NCI-H2171 (cell line): ENCODE data around the gene F10.

ENCODE experiments used
- DNase-seq: peaks from one replicate; lab custom pipeline; 2025; lab: John Stamatoyannopoulos, UW

The F10 gene

GRCh38 chr13:113138792-113139551 lies 16.4 kb downstream of the F10 start:
- no peak for DNase-seq

- DNase-seq = no peak
Measured at GRCh38 chr13:113139577-113139976, 17.0 kb downstream of the F10 start.

- DNase-seq = no peak
Measured at GRCh38 chr13:113140677-113141600, 18.3 kb downstream of the F10 start.

DNA sequence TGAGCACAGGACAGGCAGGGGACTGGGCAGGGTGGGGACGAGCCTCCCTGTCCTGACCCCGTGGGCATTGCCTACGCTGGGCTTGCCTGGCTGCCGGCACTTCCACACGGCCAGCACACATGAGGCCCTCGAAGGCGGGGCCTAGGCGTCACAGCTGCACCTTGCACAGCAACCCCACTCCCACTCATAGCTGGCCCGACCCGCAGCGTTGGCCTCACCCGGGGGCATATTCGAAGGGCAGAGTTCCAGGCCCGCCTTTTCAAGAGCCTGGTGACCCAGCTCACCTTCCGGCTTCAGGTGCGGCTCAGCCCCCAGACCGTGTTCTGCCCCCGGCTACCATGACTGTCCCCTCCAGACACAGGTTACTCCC lies 19.0 kb downstream of the F10 start:
- DNase-seq = no peak

DNA sequence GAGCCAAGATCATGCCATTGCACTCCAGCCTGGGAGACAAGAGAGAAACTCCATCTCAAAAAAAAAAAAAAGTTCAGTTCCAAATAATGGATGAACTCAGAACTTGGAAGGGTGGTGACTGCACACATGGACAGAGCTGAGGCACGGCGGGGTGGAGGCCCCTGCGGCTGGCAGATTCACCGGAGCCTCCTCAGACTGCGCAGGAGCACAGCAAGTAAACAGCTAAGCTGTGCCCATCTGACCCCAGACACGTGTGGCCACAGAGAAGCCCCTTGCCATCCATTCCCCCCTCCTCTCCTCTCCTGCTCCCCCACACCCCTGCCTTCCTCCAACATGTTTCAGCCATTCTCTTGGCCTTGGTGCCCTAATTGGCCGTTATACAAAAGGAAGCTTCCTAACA lies 20.3 kb downstream of the F10 start:
- DNase-seq = no peak

- no peak for DNase-seq
Measured at GRCh38 chr13:113143466-113144254, 21.1 kb downstream of the F10 start.

DNA sequence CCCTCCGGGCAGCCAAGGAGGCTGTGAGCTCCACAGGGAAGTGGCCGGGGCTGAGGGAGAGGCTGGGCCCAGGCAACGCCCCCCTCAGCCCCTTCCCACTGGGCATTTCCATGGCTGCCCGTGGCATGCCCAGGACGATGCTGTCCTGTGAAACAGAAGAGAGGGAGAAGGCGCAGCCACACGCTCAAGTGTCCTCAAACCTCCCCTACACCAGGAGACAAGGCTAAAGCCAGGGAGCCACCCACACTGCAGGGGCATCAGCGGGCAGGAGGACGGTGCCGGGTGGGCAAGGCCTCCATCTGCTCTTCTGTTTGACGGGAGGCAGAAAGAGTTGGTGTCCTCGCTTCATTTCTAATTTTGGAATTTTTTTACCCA lies 21.6 kb downstream of the F10 start:
- no peak for DNase-seq

DNA sequence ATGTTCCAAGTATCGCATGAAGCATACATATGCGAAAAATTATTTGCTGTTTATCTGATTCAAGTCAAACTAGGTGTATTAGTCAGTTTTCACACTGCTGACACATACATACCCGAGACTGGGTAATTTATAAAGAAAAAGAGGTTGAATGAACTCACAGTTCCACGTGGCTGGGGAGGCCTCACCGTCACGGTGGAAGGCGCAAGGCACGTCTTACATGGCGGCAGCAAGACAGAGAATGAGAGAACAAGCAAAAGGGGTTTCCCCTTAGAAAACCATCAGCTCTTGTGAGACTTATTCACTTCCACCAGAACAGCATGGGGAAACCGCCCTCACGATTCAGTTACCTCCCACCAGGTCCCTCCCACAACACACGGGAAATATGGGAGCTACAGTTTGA lies 22.9 kb downstream of the F10 start:
- DNase-seq = no peak

GRCh38 chr13:113145911-113146598 lies 23.5 kb downstream of the F10 start:
- DNase-seq = no peak

DNA sequence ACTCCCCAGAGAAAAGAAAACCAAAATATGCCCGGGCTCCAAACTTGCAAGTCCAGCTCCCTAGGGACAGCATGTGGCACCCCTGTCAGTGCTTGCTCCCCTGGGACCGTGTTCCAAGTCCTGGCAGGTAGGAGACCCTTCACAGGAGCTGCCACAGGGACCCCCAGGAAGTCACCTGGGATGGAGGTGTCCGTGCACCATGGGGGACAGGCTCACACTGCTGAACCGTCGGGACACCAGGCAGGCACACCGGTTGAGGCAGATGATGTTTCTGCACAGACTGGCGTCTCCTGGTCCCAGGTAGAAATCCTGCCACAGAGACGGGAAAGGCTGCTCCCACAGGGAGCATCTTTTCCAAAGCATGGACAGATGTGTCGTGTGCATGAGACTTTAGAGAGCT lies 24.2 kb downstream of the F10 start:
- DNase-seq = no peak

DNA sequence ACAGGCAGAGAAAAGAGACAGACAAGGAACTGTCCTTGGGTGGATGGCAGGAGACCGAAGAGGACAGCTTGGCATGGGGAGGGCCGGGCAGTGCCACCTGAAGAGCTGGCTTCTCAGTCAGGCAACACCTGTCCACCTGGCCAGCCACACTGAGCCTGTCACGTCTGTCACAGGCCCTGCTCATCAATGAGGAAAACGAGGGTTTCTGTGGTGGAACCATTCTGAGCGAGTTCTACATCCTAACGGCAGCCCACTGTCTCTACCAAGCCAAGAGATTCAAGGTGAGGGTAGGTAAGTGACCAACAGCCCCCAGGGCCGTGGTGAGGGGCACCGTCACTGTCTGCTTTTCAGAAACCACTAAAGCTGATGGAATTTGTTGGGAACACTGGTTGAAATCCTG lies 24.6 kb downstream of the F10 start:
- no peak for DNase-seq

DNA sequence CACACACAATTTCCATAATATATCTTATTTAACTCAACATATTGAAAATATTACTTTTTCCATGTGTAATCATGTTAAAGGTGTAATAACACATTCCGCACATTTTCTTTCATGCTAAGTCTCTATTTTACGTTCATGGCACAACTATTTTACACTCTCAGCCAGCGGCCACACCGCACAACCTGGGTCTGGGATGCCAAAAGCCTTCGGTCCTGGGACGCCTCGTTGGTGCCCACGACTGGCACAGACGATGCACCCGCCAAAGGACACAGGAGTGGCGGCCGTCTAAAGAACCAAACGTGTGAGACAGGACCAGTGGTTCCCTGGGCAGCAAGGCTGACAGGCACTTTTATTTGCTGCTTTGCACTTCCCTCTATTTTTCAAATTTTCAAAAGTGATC lies 25.8 kb downstream of the F10 start:
- DNase-seq = no peak

- DNase-seq = no peak
Measured at GRCh38 chr13:113148940-113149503, 26.4 kb downstream of the F10 start.

DNA sequence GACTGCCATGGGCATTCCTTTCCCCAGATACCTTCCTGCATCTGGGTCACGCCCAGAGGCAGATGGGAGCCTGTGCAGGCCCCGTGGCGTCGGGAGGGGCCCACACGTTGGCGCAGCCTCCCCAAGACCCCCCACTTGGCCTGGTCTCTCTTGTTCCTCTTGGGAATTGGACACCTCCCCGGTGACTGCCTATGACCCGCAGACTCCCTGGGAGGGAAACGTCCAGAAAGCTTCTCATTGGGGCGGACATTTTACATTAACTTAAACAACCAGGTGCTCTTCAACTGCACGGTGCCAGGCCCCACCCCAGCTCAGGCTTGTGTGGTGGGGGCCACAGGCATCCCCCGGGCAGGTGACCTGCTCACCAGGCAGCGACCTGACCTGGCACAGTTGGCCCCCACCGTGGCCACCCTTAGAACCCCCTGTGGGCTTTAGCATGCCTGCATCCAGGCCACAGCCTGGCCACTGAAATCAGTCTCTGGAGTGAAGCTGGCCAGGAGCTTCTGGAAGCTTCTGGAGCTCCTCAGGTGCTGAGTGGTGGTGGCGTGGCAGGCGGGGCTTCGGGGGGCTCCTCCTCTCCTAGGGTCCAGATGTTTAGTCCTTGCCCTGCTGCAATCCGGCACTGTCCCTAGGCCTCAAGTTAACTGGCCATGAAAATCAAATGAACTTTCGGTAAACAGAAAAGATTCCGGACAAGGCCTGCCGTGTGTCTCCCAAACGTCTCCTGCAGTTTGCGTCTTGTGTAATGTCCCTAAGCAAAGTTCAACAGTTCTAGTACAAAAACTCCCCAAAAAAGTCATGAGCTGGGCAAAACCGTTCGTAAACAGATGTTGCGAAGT lies 27.3 kb downstream of the F10 start:
- no peak for DNase-seq

- no peak for DNase-seq
Measured at GRCh38 chr13:113150550-113151365, 28.2 kb downstream of the F10 start.

DNA sequence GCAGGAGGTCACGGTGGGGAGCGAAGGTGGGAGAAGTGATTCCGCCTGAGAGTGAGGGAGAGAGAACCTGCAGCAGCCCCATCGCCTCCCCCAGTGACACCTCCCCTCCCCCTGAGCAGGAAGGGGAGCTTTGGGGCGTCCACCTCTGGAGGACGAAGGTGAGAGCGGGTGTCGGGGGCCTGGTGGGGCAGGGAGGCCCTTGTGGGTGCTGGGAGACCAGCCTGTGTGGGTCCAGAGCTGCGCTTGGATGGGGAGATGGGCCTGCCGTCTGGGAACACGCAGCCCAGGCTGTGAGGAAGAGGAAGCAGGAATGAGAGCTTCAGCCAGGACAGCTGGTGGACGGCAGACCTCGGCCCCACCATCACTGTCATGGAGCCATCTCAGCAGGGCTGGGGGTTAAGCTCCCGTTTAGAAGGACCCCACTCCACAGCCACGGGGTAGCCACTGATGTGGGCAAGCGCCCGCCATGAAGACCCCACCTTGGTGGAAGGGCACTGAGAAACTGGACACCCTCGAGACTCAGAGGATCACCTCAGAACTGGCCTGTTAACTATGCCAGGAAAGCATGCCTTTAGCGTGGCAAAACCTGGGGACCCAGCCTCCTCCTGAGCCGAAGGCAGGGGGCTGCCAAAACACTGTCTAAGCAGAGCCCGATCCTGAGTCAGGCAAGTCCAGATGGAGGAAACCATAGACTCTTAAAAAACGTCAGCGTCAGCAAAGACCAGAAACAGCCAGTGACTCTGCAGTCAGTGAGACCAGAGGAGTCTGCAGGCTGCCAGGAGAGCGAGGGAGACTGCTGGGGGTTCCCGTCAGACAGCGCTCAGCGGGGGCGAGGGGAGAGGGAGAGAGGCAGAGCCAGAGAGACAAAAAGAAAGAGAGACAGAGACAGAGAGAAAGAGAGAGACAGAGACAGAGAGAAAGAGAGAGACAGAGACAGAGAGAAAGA lies 29.4 kb downstream of the F10 start:
- DNase-seq = no peak

DNA sequence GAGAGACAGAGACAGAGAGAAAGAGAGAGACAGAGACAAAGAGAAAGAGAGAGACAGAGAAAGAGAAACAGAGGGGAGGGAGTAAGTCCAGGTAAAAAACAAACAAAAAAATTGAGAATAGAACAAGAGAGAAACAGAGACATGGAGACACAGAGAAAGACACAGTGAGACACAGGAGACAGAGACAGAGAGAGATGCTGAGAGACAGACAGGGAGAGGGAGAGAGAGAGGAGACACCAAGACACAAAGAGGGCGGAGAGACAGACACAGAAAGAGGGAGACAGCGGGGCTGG lies 30.0 kb downstream of the F10 start:
- no peak for DNase-seq

DNA sequence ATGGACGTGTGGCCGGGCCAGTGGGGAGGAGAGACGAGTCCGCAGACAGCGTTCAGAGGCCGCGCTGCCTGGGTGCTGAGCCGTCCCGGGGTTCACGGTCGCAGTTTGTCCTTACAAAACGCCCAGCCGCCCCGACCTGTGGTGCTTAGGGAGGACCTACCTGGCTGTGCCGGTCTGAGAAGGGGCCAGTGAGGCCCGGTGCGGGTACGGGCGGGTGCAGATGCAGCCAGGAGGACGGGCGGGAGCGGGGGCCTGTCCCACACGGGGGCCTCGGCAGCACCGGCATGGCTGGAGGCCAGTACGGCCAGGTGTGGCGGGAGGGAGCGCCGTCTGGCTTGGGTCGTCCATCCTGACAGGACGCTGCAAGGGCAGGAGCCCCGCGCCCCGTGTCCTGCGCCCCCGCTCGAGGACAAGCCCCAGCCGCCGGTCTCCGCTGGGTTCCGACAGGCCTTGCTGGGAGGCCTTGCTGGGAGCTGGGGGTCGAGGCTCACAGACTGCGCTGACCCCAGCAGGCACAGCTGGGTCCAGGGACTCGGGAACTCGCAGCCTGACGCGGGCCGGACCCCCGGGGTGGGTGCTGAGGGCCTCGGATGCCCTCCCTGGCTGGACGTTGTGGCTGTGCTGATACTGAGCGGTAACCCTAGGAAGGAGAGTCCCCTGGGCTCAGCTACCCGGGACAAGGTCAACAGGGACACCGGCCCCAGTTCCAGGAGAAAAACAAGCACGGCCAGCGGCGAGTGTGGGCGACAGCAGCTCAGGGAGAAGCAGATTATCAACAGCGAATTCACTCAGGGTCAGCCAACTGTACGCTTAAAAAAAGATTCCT lies 30.6 kb downstream of the F10 start:
- no peak for DNase-seq
